H9 (cell line): ENCODE results near the gene ODAD3. TPM values are rescaled to one million over a fixed set of nuclear protein-coding genes. Genes with fewer than 3 reads are reported as not detected.

Experiments used
- DNase-seq: peaks from one replicate; pipeline ENCODE4 v3.0.0-alpha.2; 2017
- H2AFZ ChIP-seq: one replicate; pipeline ENCODE4 v1.6.1; 2013; ENCODE audit warnings: mild to moderate bottlenecking, low read length, control low read depth, moderate library complexity
- H2AK5ac ChIP-seq: 2 replicates; pipeline ENCODE4 v1.6.1; 2013; ENCODE audit warnings: low read length, control low read depth, mixed read lengths; ENCODE audit not compliant: insufficient read length
- H2BK120ac ChIP-seq: one replicate; pipeline ENCODE4 v1.6.1; 2013; ENCODE audit warnings: low read depth, mild to moderate bottlenecking, low read length, control low read depth, inconsistent platforms; ENCODE audit not compliant: poor library complexity, severe bottlenecking
- H2BK12ac ChIP-seq: 2 replicates; pipeline ENCODE4 v1.6.1; 2013; ENCODE audit warnings: low read length, control low read depth, mixed read lengths, low read depth; ENCODE audit not compliant: insufficient read length
- H2BK15ac ChIP-seq: 2 replicates; pipeline ENCODE4 v1.6.1; 2013; ENCODE audit warnings: low read depth, low read length, control low read depth
- H2BK20ac ChIP-seq: one replicate; pipeline ENCODE4 v1.6.1; 2013; ENCODE audit warnings: low read depth, mild to moderate bottlenecking, low read length, control low read depth, inconsistent platforms; ENCODE audit not compliant: poor library complexity, severe bottlenecking
- H2BK5ac ChIP-seq: 2 replicates; pipeline ENCODE4 v1.6.1; 2013; ENCODE audit warnings: low read length, control low read depth, mixed read lengths; ENCODE audit not compliant: insufficient read length
- H3K14ac ChIP-seq: 2 replicates; pipeline ENCODE4 v1.6.1; 2013; ENCODE audit warnings: low read length, control low read depth; ENCODE audit not compliant: insufficient read depth
- H3K18ac ChIP-seq: 2 replicates; pipeline ENCODE4 v1.6.1; 2013; ENCODE audit warnings: low read depth, mild to moderate bottlenecking, mixed read lengths, low read length, control low read depth; ENCODE audit not compliant: insufficient read length
- H3K23ac ChIP-seq: 2 replicates; pipeline ENCODE4 v1.6.1; 2013; ENCODE audit warnings: low read length, control low read depth, mixed read lengths, low read depth; ENCODE audit not compliant: insufficient read length
- H3K23me2 ChIP-seq: 2 replicates; pipeline ENCODE4 v1.6.1; 2013; ENCODE audit warnings: low read depth, mild to moderate bottlenecking, mixed read lengths, low read length, control low read depth; ENCODE audit not compliant: insufficient read length, poor library complexity, severe bottlenecking
- H3K27ac ChIP-seq: 2 replicates; pipeline ENCODE4 v1.5.1; 2013; ENCODE audit warnings: low read length, control low read depth, mixed read lengths, low read depth; ENCODE audit not compliant: insufficient read length
- H3K27me3 ChIP-seq: 2 replicates; pipeline ENCODE4 v1.6.1; 2013; ENCODE audit warnings: low read length, control low read depth, inconsistent platforms; ENCODE audit not compliant: insufficient read depth
- H3K4ac ChIP-seq: 2 replicates; pipeline ENCODE4 v1.6.1; 2013; ENCODE audit warnings: low read depth, mild to moderate bottlenecking, control low read depth, inconsistent platforms, low read length, moderate library complexity
- H3K4me1 ChIP-seq: 2 replicates; pipeline ENCODE4 v1.6.1; 2013; ENCODE audit warnings: low read length, control low read depth, inconsistent platforms; ENCODE audit not compliant: insufficient read depth
- H3K4me2 ChIP-seq: 2 replicates; pipeline ENCODE4 v1.6.1; 2013; ENCODE audit warnings: low read length, control low read depth, mixed read lengths; ENCODE audit not compliant: insufficient read length, insufficient read depth
- H3K56ac ChIP-seq: 2 replicates; pipeline ENCODE4 v1.6.1; 2013; ENCODE audit warnings: low read depth, mild to moderate bottlenecking, mixed read lengths, low read length, control low read depth; ENCODE audit not compliant: insufficient read length
- H3K79me1 ChIP-seq: 2 replicates; pipeline ENCODE4 v1.6.1; 2013; ENCODE audit warnings: low read depth, mild to moderate bottlenecking, moderate library complexity, low read length, control low read depth, inconsistent platforms; ENCODE audit not compliant: insufficient read depth, poor library complexity, severe bottlenecking
- H3K79me2 ChIP-seq: 2 replicates; pipeline ENCODE4 v1.6.1; 2013; ENCODE audit warnings: low read length, control low read depth, inconsistent platforms; ENCODE audit not compliant: insufficient read depth
- H3K9ac ChIP-seq: 2 replicates; pipeline ENCODE4 v1.6.1; 2013; ENCODE audit warnings: low read length, control low read depth, mixed read lengths; ENCODE audit not compliant: insufficient read length; ENCODE audit errors: extremely low read depth
- H3K9me3 ChIP-seq: one replicate; pipeline ENCODE4 v1.6.1; 2013; ENCODE audit warnings: low read depth, low read length, inconsistent platforms; ENCODE audit not compliant: control insufficient read depth
- H3T11ph ChIP-seq: one replicate; pipeline ENCODE4 v1.6.1; 2013; ENCODE audit warnings: mild to moderate bottlenecking, low read length, control low read depth, inconsistent platforms
- H4K20me1 ChIP-seq: one replicate; pipeline ENCODE4 v1.6.1; 2013; ENCODE audit not compliant: control insufficient read depth, insufficient read length, insufficient read depth
- H4K5ac ChIP-seq: 2 replicates; pipeline ENCODE4 v1.6.1; 2013; ENCODE audit warnings: low read depth, mild to moderate bottlenecking, mixed read lengths, low read length, control low read depth; ENCODE audit not compliant: insufficient read length
- H4K8ac ChIP-seq: replicated peaks from 2 replicates; pipeline ENCODE4 v1.6.1; 2013; ENCODE audit warnings: low read length, control low read depth, mixed read lengths, low read depth; ENCODE audit not compliant: insufficient read length
- H4K91ac ChIP-seq: 2 replicates; pipeline ENCODE4 v1.6.1; 2013; ENCODE audit warnings: low read depth, mild to moderate bottlenecking, moderate library complexity, mixed read lengths, low read length, control low read depth; ENCODE audit not compliant: insufficient read length
- H3K27ac Mint-ChIP-seq, 3 experiments: 2 replicates in 2 of 3; 3 replicates in 1 of 3; pipeline ENCODE4 v1.8.0; 2020 to 2021; ENCODE audit warnings: mixed read lengths in 3 of 3, mild to moderate bottlenecking in 1 of 3, moderate library complexity in 1 of 3
- H3K27me3 Mint-ChIP-seq: 2 replicates; pipeline ENCODE4 v1.8.0; 2021; ENCODE audit warnings: low read depth, mild to moderate bottlenecking, moderate library complexity, mixed read lengths
- H3K36me3 Mint-ChIP-seq, 3 experiments: 2 replicates in 2 of 3; 3 replicates in 1 of 3; pipeline ENCODE4 v1.8.0; 2020 to 2021; ENCODE audit warnings: low read depth in 3 of 3, mixed read lengths in 3 of 3; ENCODE audit not compliant: insufficient read depth in 1 of 3
- H3K4me1 Mint-ChIP-seq, 2 experiments: 2 replicates each; pipeline ENCODE4 v1.8.0; 2020; ENCODE audit warnings: mixed read lengths in 2 of 2
- H3K4me3 Mint-ChIP-seq, 2 experiments: 2 replicates in 1 of 2; 3 replicates in 1 of 2; pipeline ENCODE4 v1.8.0; 2020 to 2021; ENCODE audit warnings: mild to moderate bottlenecking in 2 of 2, mixed read lengths in 2 of 2, moderate library complexity in 1 of 2
- H3K9me3 Mint-ChIP-seq, 2 experiments: 2 replicates in 1 of 2; 3 replicates in 1 of 2; pipeline ENCODE4 v1.8.0; 2020; ENCODE audit warnings: mild to moderate bottlenecking in 2 of 2, mixed read lengths in 2 of 2, moderate library complexity in 1 of 2
- WGBS: extraction: QIAGEN DNeasy Blood & Tissue Kit; methylation state at CpG from one replicate; pipeline ENCODE4 v1.1.7; 2013; ENCODE audit warnings: missing lambda C conversion rate, low lambda C conversion rate, mixed read lengths; ENCODE audit not compliant: insufficient read length; ENCODE audit errors: extremely low coverage; 5-methylcytosine and 5-hydroxymethylcytosine counted together
- total RNA-seq: library from RNA; stranded (reverse); gene quantifications from 2 replicates; pipeline ENCODE4 v1.2.1, GENCODE V29; 2021
- TF ChIP-seq, protein P1 (sequence below): fragments of 200-600 bp; sonication (generic); conservative IDR thresholded peaks from 3 replicates; pipeline ENCODE4 v1.8.0; 2021; ENCODE audit warnings: antibody characterized with exemption, mild to moderate bottlenecking

The ODAD3 gene
- total RNA-seq, 1 experiment from 2014 or later = 2.5 TPM

DNA sequence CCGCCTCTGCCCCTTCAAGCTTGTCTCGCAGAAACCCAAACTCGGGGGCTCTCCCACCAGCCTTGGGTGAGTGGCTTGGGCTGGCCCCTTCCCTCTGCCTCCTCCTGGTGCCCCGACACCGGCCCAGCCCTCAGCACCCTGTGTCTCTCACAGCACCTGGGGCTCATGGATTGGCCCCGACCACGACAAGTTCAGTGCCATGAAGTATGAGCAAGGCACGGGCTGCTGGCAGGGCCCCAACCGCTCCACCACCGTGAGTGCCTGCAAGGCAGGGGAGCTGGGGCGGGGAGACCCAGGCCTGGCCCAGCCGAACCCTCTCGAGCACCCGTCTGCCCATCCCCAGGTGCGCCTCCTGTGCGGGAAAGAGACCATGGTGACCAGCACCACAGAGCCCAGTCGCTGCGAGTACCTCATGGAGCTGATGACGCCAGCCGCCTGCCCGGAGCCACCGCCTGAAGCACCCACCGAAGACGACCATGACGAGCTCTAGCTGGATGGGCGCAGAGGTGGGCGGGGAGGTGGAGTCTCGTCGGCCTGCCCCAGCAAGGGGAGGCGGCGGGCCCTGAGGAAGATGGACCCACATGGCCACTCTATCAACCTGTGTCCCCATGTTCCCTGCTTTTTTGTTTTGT lies 14.1 kb upstream of the ODAD3 start:
- no peak overlapping the region for H2BK15ac ChIP-seq
- H2AFZ ChIP-seq = no peak overlapping the region
- H4K5ac ChIP-seq = no peak overlapping the region
- no peak overlapping the region for H3T11ph ChIP-seq
- no peak overlapping the region for H3K9ac ChIP-seq
- no peaks in the 10 kb centered on the region for H3K23me2 ChIP-seq
- no CpG with 5 or more reads among the region's 31 CpGs for WGBS
- H3K4me1 Mint-ChIP-seq = peaks cover 15 to 29% of the 10 kb centered on the region in 2 experiments
- no peak overlapping the region for H3K27ac Mint-ChIP-seq
- H2AK5ac ChIP-seq = no peak overlapping the region
- no peak overlapping the region; the same call in 1 of the 2 replicates for H3K14ac ChIP-seq
- H3K79me1 ChIP-seq = no peaks in the 10 kb centered on the region
- H4K20me1 ChIP-seq = no peaks in the 10 kb centered on the region
- no peak overlapping the region for H4K8ac ChIP-seq
- peaks cover 9 to 43% (median 40%) of the 10 kb centered on the region in 3 experiments; a peak in 6 of 7 replicates for H3K36me3 Mint-ChIP-seq
- H2BK20ac ChIP-seq = no peak overlapping the region
- no peak overlapping the region for H3K56ac ChIP-seq
- H3K27me3 Mint-ChIP-seq = no peaks in the 10 kb centered on the region
- no peak overlapping the region for H4K91ac ChIP-seq
- H3K4me3 Mint-ChIP-seq = no peak overlapping the region; a peak in 1 of 5 replicates
- no peaks in the 10 kb centered on the region for H3K79me2 ChIP-seq
- H3K23ac ChIP-seq = no peak overlapping the region
- no peak for DNase-seq
- no peak overlapping the region for H2BK12ac ChIP-seq
- no peaks in the 10 kb centered on the region for H3K4me1 ChIP-seq
- TF ChIP-seq, protein P1, sequence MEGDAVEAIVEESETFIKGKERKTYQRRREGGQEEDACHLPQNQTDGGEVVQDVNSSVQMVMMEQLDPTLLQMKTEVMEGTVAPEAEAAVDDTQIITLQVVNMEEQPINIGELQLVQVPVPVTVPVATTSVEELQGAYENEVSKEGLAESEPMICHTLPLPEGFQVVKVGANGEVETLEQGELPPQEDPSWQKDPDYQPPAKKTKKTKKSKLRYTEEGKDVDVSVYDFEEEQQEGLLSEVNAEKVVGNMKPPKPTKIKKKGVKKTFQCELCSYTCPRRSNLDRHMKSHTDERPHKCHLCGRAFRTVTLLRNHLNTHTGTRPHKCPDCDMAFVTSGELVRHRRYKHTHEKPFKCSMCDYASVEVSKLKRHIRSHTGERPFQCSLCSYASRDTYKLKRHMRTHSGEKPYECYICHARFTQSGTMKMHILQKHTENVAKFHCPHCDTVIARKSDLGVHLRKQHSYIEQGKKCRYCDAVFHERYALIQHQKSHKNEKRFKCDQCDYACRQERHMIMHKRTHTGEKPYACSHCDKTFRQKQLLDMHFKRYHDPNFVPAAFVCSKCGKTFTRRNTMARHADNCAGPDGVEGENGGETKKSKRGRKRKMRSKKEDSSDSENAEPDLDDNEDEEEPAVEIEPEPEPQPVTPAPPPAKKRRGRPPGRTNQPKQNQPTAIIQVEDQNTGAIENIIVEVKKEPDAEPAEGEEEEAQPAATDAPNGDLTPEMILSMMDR = no peak
- H2BK120ac ChIP-seq = no peak overlapping the region
- no peaks in the 10 kb centered on the region for H3K27me3 ChIP-seq
- H3K4me2 ChIP-seq = no peak overlapping the region
- no peak overlapping the region for H3K18ac ChIP-seq
- no peak overlapping the region for H3K27ac ChIP-seq
- no peak overlapping the region for H3K4ac ChIP-seq
- H3K9me3 ChIP-seq = no peaks in the 10 kb centered on the region
- H2BK5ac ChIP-seq = no peak overlapping the region
- H3K9me3 Mint-ChIP-seq = no peaks in the 10 kb centered on the region; a peak in 1 of 5 replicates
